Hippocampal formation (tissue), 2 donors: ENCODE data around the gene ATOSB.

Source experiments
- DNase-seq, 2 donors: peaks; one replicate each; lab custom pipeline; 2025; lab: John Stamatoyannopoulos, UW

Gene ATOSB

DNA sequence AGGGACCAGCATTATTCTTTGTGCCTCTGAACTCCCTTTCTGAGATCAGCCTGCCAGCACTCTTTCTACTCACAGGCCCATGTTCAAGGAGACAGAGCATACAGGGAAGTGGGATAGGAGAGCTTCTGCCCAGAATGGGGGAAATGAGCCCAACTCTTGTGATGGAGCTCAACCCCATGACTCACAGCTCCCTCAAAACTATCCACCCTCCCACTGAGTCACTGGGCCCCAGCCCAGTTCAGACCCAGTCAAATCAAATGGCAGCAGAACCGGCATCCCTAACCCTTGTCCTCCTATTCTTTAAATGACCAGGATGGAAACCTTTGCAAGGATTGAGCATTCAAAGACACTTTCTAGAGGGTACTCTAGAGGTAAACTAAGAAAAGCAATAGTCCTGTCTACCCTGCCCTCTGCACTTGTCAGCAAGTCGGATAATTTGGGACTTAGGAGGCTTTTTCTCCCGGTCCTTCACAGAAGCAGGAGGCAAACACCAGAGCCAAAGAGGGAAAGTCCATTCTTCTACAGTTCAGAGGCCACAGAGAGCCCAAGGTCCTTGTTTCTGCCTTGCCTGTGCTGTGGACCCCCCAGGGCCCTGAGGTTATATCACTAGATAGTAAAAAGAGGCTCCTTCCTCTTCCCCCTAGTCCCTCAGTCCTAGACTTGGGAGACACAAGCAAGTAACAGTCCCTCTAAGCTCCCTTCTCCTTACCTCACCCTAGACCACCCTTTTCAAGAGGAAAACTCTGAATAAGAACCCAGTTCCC is 3.2 kb downstream of the ATOSB start:
- DNase-seq, result no peak

- DNase-seq, result peak; percentile 97 to 98
Measured at GRCh38 chr9:35111001-35111933, 4.4 kb downstream of the ATOSB start.

- peak; percentile 42 to 57 for DNase-seq
Measured at GRCh38 chr9:35110327-35110761, 5.3 kb downstream of the ATOSB start.

DNA sequence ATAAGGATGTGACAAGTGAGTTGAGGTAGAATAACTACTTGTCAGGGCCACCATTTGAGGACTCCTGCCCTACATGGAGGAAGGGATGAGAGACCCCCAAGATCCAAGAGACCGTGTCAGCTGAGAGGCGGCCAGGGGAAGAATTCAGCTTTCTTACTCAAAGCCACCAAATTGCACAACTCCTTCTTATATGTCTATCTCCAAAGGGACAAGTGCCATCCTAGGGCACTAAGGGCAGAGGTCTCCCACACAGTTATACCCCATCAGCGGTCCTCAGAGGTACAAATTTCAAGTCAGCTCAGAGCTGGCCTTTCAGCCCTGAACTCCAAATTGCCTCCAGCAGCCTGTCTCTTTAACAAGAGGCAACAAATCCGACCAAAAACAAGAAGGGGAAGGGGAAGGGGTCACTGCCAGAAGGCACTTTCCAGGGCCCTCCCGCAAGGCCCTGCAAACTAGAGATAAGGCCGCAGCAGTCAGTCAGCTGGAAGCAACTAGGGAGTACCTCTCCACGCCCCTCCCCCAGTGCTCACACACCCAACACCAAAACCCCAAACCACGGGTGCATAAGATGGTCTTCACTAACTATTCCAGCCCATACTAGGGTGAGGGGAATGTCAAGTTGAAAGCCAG is 6.6 kb downstream of the ATOSB start:
- no peak for DNase-seq

GRCh38 chr9:35108461-35108860 is 7.2 kb downstream of the ATOSB start:
- no peak for DNase-seq

- DNase-seq, result no peak
Measured at GRCh38 chr9:35107297-35108290, 8.1 kb downstream of the ATOSB start.

DNA sequence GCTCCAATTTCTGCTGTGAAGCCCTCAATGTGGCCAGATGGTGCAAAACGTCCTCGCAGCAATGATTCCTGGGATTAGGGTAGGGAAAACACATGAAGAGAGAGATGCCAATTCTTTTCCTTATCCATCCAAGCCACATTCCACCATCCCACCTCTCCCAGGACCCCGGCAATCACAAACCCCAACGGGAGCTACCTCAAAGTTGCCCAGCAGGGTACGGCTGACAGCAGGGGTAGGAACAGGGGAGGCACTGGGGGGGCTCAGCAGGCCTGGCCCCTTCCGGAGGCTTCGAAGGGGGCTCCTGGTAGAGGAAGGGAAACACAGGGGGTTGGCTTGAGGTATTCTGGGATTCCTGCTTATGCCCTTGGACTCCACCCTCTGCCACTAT is 9.3 kb downstream of the ATOSB start:
- DNase-seq, result no peak

GRCh38 chr9:35105571-35106342 is 9.9 kb downstream of the ATOSB start:
- DNase-seq, result no peak

- no peak for DNase-seq
Measured at GRCh38 chr9:35105126-35105525, 10.5 kb downstream of the ATOSB start.

- no peak for DNase-seq
Measured at GRCh38 chr9:35104586-35104985, 11.1 kb downstream of the ATOSB start.

DNA sequence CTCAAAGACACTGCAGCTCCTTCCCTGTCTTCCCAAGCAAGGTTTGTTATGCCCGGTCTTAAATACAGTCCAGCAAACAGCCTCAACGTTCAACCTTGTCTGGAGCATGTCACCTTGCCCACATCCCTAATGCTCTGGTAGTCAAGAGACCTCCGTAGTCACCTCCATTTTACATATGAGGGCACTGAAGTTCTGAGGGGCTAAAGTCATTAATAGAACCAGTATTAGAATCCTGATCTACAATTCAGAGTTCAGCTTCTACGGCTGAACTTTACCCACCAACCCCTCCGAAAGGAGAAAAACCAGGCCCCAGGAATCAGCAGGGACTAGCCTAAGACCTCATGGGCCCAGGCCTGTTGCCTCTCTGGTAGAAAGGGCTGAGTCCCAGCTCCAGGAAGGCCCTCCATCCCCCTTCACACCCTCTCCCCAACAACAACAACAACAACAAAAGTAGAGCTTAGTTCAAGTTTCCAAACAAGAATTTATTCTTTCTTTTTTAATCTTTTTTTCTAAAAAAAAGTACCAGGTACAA is 11.9 kb downstream of the ATOSB start:
- no peak for DNase-seq

GRCh38 chr9:35102769-35103659 is 12.6 kb downstream of the ATOSB start, which contains the start of gene STOML2:
Gene STOML2 (minus strand): TSS chr9:35103131. CDS start chr9:35103094, 37 bp downstream.
- DNase-seq, result peak; percentile 93 to 96

DNA sequence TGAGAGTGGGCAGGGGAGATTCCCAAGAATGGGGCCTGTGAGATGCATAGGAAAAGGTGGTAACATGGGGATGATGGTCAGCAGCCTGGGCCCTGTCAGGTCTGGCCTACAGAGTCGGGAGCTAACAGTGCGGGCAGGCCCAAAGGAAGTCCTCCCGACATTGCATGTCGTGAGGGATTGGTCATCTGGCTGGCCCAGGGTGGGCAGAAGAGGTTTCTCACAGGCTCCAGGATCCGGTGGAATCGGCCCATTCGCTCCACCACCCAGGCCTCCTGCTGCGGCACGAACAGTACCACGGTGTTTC is 13.2 kb downstream of the ATOSB start:
- no peak for DNase-seq

GRCh38 chr9:35097573-35097972 is 18.1 kb downstream of the ATOSB start:
- no peak for DNase-seq

DNA sequence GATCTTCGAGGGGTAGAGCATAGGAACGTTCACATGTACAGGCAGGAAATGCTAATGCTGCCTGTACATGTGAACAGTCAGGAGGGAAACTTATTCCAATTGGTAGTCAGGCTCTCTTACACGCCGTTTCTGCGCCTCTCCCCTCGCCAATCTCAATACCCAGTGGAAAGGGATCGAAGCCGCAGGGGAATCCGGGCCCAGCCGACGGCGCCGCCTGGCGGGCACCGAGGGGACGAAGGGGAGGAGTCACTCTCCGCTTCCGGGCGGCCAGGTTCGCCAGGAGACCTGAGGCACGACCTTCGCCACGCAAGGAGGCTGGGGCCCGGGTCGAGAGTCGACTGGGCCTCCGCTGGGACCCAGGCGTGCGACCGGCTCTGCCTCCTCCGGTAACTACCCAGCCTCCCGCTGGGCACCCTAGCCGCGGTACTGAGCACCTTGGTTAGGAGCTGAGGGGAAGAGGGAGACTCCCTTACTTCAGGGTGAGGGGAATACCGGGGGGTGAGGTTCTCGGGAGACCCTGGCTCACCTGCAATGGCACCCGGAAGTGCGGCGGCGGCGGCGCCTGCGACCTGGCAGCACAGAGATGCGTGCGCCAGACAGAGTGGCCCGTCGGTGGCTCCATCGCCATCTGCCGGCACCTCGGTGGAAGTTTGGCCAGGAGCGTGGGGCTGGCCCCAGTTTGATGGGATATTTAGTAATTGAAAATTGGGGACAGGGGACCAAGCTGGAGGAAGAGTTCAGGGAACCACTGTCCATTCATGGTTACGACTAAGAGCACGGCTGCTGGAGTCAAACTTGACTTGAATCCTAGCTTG is 19.4 kb downstream of the ATOSB start, which contains the start of gene PIGO:
TSS of gene PIGO (minus strand) at position 557 of the 815 bp plus-strand sequence. CDS start 1,026 bp downstream, outside the sequence.
- peak; percentile 79 to 82 for DNase-seq

GRCh38 chr9:35091536-35091935 is 24.1 kb downstream of the ATOSB start:
- DNase-seq, result no peak

- no peak for DNase-seq
Measured at GRCh38 chr9:35089434-35089833, 26.2 kb downstream of the ATOSB start.

- no peak for DNase-seq
Measured at GRCh38 chr9:35085078-35085477, 30.6 kb downstream of the ATOSB start.
